Measurements from ENCODE around the gene TTC27. TPM values are rescaled to one million over a fixed set of nuclear protein-coding genes. Genes with fewer than 3 reads are reported as not detected.
A peak's percentile ranks its signal among the peaks of the same experiment; 100 is the strongest.
"Not testable (repeated sequence)": the region's sequence is repeated elsewhere in the genome, so short reads cannot be mapped to it uniquely, and the experiment has no call there.

Gene TTC27
- total RNA-seq, 1 donor from 2014 or later: 8.4 TPM

- intact Hi-C loops (cut with DNase I): no loop called here
- DNase-seq (no peak), ATAC-seq (ENCODE audit: poor library complexity) (no peak)
These were observed 115.8 kb downstream of the TTC27 start for GRCh38 chr2:32743480-32744236.

GRCh38 chr2:32745191-32745590 lies 117.3 kb downstream of the TTC27 start:
- no peak for ATAC-seq (ENCODE audit: poor library complexity)
- intact Hi-C loops (cut with DNase I): no loop called here
- DNase-seq: no peak

- peak; percentile 70 for ATAC-seq (ENCODE audit: poor library complexity)
- intact Hi-C loops (cut with DNase I): no loop called here
- no peak for DNase-seq
These were observed 117.8 kb downstream of the TTC27 start for GRCh38 chr2:32745675-32746074.

GRCh38 chr2:32746669-32747068 lies 118.8 kb downstream of the TTC27 start:
- intact Hi-C loops (cut with DNase I): no loop called here
- DNase-seq (no peak), ATAC-seq (ENCODE audit: poor library complexity) (peak; percentile 27)

- no peak for ATAC-seq (ENCODE audit: poor library complexity)
- intact Hi-C loops (cut with DNase I): no loop called here
- no peak for DNase-seq
These were observed 120.3 kb downstream of the TTC27 start for GRCh38 chr2:32748158-32748557.

- intact Hi-C loops (cut with DNase I): no loop called here
- DNase-seq (no peak), ATAC-seq (ENCODE audit: poor library complexity) (peak; percentile 30)
These were observed 123.0 kb downstream of the TTC27 start for GRCh38 chr2:32750880-32751279.

- DNase-seq (no peak), ATAC-seq (ENCODE audit: poor library complexity) (peak; percentile 56)
- intact Hi-C loops (cut with DNase I): no loop called here
These were observed 124.4 kb downstream of the TTC27 start for GRCh38 chr2:32752205-32752604.

- intact Hi-C loops (cut with DNase I): no loop called here
- DNase-seq (no peak), ATAC-seq (ENCODE audit: poor library complexity) (no peak)
These were observed 125.1 kb downstream of the TTC27 start for GRCh38 chr2:32752952-32753351.

GRCh38 chr2:32754676-32755075 lies 126.8 kb downstream of the TTC27 start:
- intact Hi-C loops (cut with DNase I); DNase-seq; ATAC-seq (ENCODE audit: poor library complexity): not testable (repeated sequence)

- no peak for ATAC-seq (ENCODE audit: poor library complexity)
- DNase-seq: no peak
- intact Hi-C loops (cut with DNase I): no loop called here
These were observed 127.8 kb downstream of the TTC27 start for GRCh38 chr2:32755666-32756065.

- intact Hi-C loops (cut with DNase I): no loop called here
- DNase-seq: no peak
- no peak for ATAC-seq (ENCODE audit: poor library complexity)
These were observed 128.4 kb downstream of the TTC27 start for GRCh38 chr2:32756074-32756727.

GRCh38 chr2:32758232-32758631 lies 130.4 kb downstream of the TTC27 start:
- intact Hi-C loops (cut with DNase I): no loop called here
- peak; percentile 46 for DNase-seq
- ATAC-seq (ENCODE audit: poor library complexity): peak; percentile 76

- intact Hi-C loops (cut with DNase I): no loop called here
- ATAC-seq (ENCODE audit: poor library complexity) (no peak), DNase-seq (no peak)
These were observed 132.8 kb downstream of the TTC27 start for GRCh38 chr2:32760628-32761027.

GRCh38 chr2:32768387-32769174 lies 140.7 kb downstream of the TTC27 start:
- peak; percentile 80 for ATAC-seq (ENCODE audit: poor library complexity)

GRCh38 chr2:32770360-32770759 lies 142.5 kb downstream of the TTC27 start:
- ATAC-seq (ENCODE audit: poor library complexity) (peak; percentile 40), DNase-seq (no peak)
- intact Hi-C loops (cut with DNase I): loop anchor here (5.0 to 10.0 kb wide), 3 partner anchors 314 to 604 kb away; no protein-coding TSS in a partner anchor

More at GRCh38 chr2:32768387-32769174, 140.7 kb downstream of the TTC27 start:
- intact Hi-C loops (cut with DNase I): no loop called here
- no peak for DNase-seq

GRCh38 chr2:32772638-32773447 lies 145.0 kb downstream of the TTC27 start:
- intact Hi-C loops (cut with DNase I): loop anchor here (2.0 to 10.0 kb wide), 4 partner anchors 260 to 602 kb away; no protein-coding TSS in a partner anchor
- ATAC-seq (ENCODE audit: poor library complexity): peak; percentile 77
- DNase-seq: no peak

- intact Hi-C loops (cut with DNase I): loop anchor here (2.0 to 10.0 kb wide), 4 partner anchors 259 to 601 kb away; no protein-coding TSS in a partner anchor
- ATAC-seq (ENCODE audit: poor library complexity): no peak
- no peak for DNase-seq
These were observed 145.6 kb downstream of the TTC27 start for GRCh38 chr2:32773448-32773808.

- DNase-seq (no peak), ATAC-seq (ENCODE audit: poor library complexity) (no peak)
- intact Hi-C loops (cut with DNase I): loop anchor here (10.0 kb wide), 2 partner anchors 309 to 599 kb away; no protein-coding TSS in a partner anchor
These were observed 148.1 kb downstream of the TTC27 start for GRCh38 chr2:32775954-32776353.
